NCI-H128 (cell line): ENCODE data around the gene TXNL4A.
A peak's percentile ranks its signal among the peaks of the same experiment; 100 is the strongest.

Experiments used
- DNase-seq: peaks from one replicate; lab custom pipeline; 2025; ENCODE audit not compliant: unreplicated experiment; lab: John Stamatoyannopoulos, UW

TXNL4A gene

DNA sequence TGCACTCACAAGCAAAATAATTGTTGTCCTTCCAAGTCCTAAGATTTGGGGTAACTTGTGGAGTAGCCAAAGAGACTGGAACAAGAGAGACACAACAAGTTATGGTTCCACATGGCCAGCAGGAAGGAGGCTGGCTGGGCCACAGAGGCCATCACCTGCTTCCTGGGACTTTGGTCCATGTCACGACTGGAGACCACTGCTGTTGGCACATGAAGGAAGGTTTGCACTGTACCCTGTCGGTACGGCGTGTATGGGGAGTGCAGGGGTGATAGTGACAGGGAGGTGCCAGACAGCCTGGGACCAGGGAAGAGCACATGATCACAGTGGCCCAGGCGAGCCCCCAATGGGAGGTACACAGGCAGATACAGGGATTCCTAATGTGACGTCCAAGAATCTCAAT lies 52.4 kb downstream of the TXNL4A start:
- no peak for DNase-seq

- no peak for DNase-seq
Observed at GRCh38 chr18:79935499-79935898, 52.9 kb downstream of the TXNL4A start.

DNA sequence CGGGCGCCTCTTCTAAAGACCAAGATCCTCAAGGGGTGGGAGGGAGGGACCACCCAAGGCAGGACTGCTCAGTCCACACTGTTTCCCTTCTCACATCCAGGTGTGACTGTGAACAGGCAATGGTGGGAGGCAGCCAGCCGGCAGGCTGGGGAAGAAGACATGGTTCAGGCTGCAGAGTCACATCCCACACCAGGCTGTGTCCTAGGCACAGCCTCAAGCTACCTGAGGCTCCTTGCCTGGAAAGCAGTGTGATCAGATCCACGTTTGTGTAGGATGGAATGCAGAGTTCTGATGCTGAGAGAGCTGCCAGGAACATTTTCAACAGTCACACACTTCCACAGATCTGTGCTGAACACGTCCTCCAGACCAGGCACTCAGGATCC lies 53.3 kb downstream of the TXNL4A start:
- DNase-seq, result no peak

DNA sequence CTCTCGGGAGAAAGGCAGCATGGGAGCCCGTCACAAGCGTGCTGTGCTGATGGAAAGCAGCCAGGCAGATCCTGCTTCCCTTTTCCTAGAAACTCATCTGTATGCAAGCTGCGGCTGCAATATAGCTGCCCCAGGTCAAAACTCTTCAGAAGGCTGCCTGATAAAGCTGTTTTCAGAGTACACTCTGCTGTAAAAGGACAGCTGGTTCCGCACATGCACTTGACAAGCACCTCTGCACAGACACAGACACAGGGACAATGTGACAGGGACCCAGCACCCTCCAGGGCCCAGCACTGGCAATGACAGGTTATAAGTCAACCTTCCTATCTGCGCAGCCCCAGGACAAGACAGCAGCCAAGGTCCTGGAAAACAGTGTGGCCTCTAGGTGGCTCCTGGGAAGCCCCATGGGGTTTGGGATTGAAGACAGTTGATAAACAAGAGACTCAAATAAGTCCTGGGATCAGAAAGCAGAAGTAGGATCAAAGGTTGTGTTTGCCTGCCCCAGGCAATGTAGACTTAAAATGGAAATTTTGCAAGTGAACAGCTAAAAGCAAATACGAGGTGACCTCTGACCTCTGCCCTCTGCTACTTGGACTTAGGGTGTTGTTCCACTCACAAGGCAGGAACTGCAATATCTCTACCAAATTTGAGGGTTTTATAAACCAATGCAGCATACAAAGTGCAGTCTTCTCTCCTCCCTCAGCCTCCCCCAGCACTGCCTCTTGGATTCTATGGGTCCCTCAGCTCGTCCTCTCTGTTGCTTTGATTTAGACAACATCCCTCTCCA lies 53.9 kb downstream of the TXNL4A start:
- no peak for DNase-seq

GRCh38 chr18:79933765-79934164 lies 54.6 kb downstream of the TXNL4A start:
- DNase-seq, result no peak

DNA sequence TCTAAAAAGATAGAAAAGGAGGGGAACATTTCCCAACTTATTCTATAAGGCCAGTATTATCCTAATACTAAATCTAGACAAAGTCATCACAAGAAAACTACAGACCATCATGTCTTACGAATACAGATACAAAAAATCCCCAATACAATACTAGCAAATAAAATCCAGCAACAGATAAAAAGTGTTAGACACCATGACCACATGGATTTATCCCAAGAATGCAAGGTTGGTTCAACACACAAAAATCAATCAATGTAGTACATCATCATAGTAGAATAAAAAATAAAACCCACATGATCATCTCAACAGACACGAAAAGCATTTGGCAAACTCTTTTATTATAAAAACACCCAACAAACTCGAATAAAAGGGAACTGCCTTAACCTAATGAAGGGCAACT lies 55.5 kb downstream of the TXNL4A start:
- DNase-seq, result no peak

- DNase-seq, result no peak
Observed at GRCh38 chr18:79931475-79931874, 56.9 kb downstream of the TXNL4A start.

DNA sequence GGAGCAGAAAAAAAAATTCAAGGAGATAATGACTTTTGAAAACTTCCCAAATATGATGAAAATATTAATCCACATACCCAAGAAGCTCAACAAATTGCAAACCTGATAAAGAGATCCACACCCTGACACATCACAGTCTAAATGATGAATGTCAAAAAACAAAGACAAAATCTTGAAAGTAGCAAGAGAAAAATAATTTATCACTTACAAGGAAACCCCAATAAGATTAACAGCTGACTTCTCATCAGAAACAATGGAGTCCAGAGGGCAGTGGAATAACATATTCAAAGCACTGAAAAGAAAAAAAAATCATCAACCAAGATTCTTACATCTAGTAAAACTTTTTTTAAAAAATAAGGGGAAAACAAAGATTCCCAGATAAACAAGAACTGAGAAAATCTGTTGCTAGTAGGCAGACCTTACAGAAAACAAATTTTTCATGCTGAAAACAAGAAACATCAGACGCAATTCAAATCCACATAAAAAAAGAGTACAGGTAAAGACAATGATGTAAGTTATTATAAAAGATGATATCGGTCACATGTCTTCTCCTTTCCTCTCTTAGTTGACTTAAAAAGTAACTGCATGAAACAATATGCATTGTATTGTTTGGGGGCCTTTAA lies 58.2 kb downstream of the TXNL4A start:
- DNase-seq, result no peak

DNA sequence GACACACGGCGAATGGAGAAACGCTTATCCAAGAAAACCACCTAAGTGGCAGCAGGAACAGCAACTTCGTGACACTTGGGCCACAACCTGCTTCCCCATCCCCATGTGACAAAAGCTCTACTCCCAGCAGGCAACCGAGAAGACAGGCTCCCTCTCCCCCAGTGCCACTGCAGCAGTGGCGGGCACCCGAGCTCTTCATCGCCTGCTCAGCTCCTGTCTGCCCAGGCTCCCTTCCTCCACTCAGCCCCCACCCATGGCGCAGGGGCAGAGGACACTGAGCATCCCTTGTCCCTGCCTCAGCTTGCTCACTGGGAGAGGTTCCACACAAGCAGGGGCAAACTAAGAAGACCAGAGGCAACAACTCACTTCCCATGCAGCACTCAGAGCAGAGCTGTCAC lies 59.8 kb downstream of the TXNL4A start:
- DNase-seq, result no peak

DNA sequence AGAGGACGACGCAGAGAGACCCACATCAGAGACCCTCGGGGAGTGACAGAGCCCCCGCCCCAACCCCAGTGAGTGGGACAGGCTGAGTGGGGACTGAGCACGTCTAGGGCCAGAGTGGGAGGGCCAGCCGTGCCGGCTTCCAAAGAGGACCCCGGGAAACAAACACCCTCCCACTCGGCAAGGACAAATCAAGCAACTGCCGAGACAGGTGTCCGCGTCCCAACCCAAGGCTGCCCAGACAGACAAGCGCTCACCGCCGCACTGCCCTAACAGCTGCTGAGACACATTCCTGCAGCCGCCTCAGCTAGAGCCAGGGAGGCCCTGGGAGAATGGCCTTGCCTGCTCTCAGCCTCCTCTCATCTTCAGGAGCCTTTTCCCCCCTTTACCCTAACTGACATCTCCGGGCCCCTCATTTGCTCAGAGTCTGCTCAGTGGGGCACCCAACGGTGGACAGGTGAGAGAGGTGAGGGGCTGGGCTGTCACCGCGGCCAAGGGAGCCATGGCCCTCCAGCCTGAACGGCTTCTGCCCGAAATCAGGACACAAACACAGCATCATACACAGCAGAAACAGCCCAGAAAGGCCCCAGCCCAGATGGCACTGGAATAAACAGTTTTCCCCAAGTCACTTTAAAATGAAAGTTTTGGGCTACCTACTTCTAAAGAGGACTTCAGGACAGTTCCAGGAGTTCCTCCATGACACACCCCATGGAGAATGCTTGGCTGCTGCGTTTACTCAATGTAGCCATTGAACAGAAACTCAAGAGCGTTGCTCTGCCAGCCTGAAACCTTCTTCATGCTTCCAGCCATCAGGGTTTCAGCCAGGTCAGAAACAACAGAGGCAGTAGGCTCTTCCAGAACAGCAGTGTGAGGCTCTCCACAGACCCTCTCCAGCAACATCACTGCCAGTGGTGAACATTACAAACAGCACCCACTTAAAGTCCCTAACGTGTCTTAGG lies 60.5 kb downstream of the TXNL4A start:
- no peak for DNase-seq

DNA sequence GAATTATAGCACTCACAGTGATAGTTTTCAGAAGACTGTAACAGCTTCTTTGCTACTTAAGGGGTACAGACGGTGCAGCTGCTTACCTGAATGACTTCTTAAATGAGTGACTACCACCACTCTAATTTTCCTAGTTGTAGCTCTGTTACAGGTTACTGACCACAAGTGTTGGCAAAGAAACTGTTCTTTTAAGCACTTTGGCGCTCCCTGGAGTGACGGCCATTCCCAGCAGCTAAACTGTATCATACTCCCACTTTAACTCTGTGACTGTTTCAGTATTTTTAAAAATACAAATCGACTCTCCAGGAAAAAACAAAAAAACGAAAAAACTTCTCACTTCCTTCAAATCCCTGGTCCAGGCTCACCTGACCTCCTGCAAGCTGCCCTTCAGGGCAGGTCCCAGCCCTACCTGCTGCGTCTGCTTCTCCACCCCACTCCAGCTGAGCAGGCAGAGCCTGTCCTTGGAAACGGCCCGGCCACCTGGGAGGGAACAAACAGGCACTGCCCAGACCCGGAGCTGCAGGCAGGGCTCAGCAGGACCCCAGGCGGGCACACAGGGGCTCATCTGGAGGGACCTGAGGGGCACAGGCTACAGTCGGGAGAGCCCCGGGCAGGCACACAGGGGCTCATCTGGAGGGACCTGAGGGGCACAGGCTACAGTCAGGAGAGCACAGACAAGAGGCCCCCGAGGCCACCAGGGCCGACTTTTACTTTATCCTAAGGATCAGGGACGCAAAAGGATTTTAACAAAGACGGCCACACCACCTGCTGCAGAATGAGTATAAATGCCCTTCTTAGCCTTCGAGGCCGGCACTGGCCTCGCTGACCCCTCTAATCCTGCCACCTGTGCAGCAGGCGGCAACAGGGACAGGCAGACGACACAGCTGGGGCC lies 61.4 kb downstream of the TXNL4A start:
- DNase-seq, result no peak

- no peak for DNase-seq
Observed at GRCh38 chr18:79926306-79926705, 62.1 kb downstream of the TXNL4A start.

DNA sequence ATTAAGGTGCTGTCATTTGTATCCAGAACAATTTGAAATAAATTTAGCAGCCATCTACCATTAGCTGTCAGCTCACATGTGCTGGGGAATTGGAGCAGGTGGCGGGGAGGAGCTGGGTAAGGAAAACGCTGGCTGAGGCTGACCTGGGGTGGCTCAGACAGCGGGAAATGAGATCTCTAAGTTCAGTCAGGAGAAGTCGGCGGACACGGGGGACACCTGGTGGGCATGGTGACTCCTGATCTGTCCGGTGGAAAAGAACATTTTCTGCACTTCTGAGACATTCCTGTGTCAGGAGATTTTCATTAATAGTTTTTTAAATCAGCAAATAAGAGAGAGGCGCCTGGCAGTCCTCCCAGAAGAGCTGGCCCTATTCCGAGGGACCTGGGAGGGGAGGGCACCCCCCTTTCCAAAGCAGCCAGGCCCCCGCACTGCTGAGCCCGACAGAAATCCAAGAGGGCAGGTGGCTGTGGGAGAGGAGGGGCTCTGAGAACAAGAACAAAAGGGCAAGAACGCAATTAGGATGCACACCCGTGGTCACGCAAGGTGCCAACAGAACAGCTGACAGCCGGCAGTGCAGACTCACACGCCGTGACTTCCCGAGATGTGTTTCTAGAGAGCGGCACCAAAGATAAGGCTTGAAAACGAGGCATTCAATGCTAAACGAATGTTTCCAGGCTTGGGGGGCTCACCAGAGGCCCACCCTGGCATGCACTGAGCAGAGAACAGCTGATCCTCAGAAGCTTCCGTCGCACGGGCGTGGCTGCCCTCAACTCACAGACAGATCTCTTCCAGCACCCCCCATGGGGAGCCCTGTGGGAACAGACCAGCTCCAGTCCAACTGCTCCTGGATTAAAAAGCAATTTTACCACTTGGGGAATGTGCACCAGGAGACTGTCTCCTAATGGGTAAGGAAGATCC lies 63.3 kb downstream of the TXNL4A start:
- peak; percentile 69 for DNase-seq

- no peak for DNase-seq
Observed at GRCh38 chr18:79923896-79924585, 64.3 kb downstream of the TXNL4A start.

DNA sequence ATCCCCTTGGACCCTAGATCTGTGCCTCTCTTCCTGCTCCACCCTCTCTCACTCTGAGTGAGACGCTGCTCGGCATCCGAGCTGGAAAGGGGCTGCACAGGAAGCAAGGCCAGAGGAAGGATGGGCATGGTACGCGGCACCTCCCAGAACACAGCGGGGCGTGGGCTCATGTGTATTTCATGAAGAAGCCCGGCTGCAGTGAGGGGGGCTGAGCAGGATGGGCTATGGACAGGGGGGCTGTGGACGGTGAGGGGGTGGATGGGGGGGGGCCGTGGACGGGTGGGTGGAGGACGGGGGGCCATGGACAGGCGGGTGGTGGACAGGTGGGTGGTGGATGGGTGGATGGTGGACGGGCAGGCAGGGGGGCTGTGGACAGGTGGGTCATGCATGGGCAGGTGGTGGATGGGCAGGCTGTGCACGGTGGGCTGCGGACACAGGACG lies 65.4 kb downstream of the TXNL4A start:
- no peak for DNase-seq

DNA sequence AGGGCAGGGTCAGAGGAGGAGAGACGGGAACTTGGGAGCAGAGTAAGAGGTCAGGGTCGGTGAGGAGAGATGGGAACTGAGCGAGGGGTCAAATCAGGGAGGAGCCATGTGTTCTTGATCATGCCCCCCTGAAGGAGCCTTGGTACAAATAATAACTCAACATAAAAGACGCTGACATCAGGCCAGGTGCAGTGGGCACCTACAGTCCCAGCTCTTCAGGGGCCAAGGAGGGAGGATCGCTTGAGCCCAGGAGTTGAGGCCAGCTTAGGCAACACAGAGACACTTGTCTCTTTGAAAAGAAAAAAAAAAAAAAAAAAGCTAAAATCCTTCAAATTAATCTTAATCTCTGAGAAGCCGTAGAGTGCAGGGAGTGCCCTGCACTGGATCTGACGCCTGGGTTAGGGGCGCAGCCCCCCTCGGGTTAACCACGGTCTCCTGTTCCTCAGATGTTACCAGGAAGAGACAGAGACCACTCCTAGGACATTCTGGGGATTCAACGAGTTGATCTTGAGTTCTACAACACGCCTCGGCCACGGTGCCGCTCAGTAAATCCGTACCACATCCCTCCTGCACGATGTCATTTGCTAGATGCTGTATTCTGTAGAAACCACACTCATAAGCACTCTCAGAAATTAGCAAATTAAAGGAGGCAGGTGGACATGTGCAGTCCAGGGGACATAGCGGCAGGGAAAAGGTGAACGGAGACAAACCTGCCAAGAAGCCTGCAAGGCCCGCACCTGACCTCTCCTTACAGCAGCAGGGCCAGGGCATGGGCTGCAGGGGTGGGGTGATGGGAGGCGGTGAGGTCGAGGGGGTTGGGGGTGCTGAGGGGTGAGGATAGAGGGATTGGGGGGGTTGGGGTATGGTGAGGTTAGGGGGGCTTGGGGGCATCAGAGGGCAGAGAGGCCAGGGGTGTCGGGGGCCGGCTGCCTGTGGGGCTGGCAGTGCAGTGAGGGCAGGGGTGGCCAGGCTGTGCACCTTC lies 66.1 kb downstream of the TXNL4A start:
- no peak for DNase-seq
